GM12801 (cell line): Measurements from ENCODE around the gene B4GALNT2.

Experiments used
- CTCF ChIP-seq: IDR thresholded peaks from one replicate; pipeline ENCODE4 v1.5.1; 2011; ENCODE audit warnings: control low read depth; ENCODE audit not compliant: insufficient read length; ENCODE audit errors: extremely low read depth

The B4GALNT2 gene

GRCh38 chr17:49214676-49215360 lies 82.2 kb downstream of the B4GALNT2 start:
- no peak for TF ChIP-seq CTCF

GRCh38 chr17:49216482-49216881 lies 83.9 kb downstream of the B4GALNT2 start:
- no peak for TF ChIP-seq CTCF

GRCh38 chr17:49216953-49217650 lies 84.5 kb downstream of the B4GALNT2 start:
- no peak for TF ChIP-seq CTCF

- no peak for TF ChIP-seq CTCF
Measured at GRCh38 chr17:49217651-49218413, 85.3 kb downstream of the B4GALNT2 start.

- TF ChIP-seq CTCF, result no peak
Measured at GRCh38 chr17:49218941-49219913, 86.7 kb downstream of the B4GALNT2 start.

GRCh38 chr17:49219987-49220386 lies 87.4 kb downstream of the B4GALNT2 start:
- TF ChIP-seq CTCF, result no peak
